ENCODE measurements around the gene ICOS. TPM values are rescaled to one million over a fixed set of nuclear protein-coding genes. Genes with fewer than 3 reads are reported as not detected.
"Not testable (repeated sequence)": the region's sequence is repeated elsewhere in the genome, so short reads cannot be mapped to it uniquely, and the experiment has no call there.

ICOS gene
- total RNA-seq, 1 experiment from 2014 or later = not detected

GRCh38 chr2:203975912-203976311 lies 39.3 kb downstream of the ICOS start:
- DNase-seq (ENCODE audit: low read depth) = no peak

- DNase-seq (ENCODE audit: low read depth) = no peak
Measured at GRCh38 chr2:203982276-203982675, 45.7 kb downstream of the ICOS start.

- no peak for DNase-seq (ENCODE audit: low read depth)
Measured at GRCh38 chr2:203983064-203983715, 46.6 kb downstream of the ICOS start.

GRCh38 chr2:203985978-203986377 lies 49.4 kb downstream of the ICOS start:
- not testable (repeated sequence) for DNase-seq (ENCODE audit: low read depth)

GRCh38 chr2:203987959-203988358 lies 51.4 kb downstream of the ICOS start:
- DNase-seq (ENCODE audit: low read depth) = no peak

GRCh38 chr2:203988500-203989260 lies 52.1 kb downstream of the ICOS start:
- DNase-seq (ENCODE audit: low read depth) = no peak

- no peak for DNase-seq (ENCODE audit: low read depth)
Measured at GRCh38 chr2:203989521-203989920, 53.0 kb downstream of the ICOS start.

GRCh38 chr2:203992509-203992908 lies 55.9 kb downstream of the ICOS start:
- DNase-seq (ENCODE audit: low read depth) = no peak

GRCh38 chr2:203993011-203993410 lies 56.4 kb downstream of the ICOS start:
- DNase-seq (ENCODE audit: low read depth) = no peak

GRCh38 chr2:203993560-203993959 lies 57.0 kb downstream of the ICOS start:
- no peak for DNase-seq (ENCODE audit: low read depth)

GRCh38 chr2:203994735-203995134 lies 58.2 kb downstream of the ICOS start:
- no peak for DNase-seq (ENCODE audit: low read depth)

- no peak for DNase-seq (ENCODE audit: low read depth)
Measured at GRCh38 chr2:203996692-203997091, 60.1 kb downstream of the ICOS start.

GRCh38 chr2:203997481-203997880 lies 60.9 kb downstream of the ICOS start:
- DNase-seq (ENCODE audit: low read depth) = no peak

- DNase-seq (ENCODE audit: low read depth) = peak; percentile 44
Measured at GRCh38 chr2:203997980-203998809, 61.6 kb downstream of the ICOS start.

GRCh38 chr2:203999835-204000234 lies 63.3 kb downstream of the ICOS start:
- DNase-seq (ENCODE audit: low read depth) = no peak

- no peak for DNase-seq (ENCODE audit: low read depth)
Measured at GRCh38 chr2:204000446-204000845, 63.9 kb downstream of the ICOS start.

- no peak for DNase-seq (ENCODE audit: low read depth)
Measured at GRCh38 chr2:204003276-204003990, 66.9 kb downstream of the ICOS start.

- DNase-seq (ENCODE audit: low read depth) = no peak
Measured at GRCh38 chr2:204004912-204005311, 68.3 kb downstream of the ICOS start.

- no peak for DNase-seq (ENCODE audit: low read depth)
Measured at GRCh38 chr2:204005940-204006721, 69.6 kb downstream of the ICOS start.

- no peak for DNase-seq (ENCODE audit: low read depth)
Measured at GRCh38 chr2:204008352-204008751, 71.8 kb downstream of the ICOS start.

All from Daoy (cell line).